DND-41 (cell line): ENCODE data around the gene MAST2.

Experiments used
- ATAC-seq: fragments of 200-7000 bp; cut with Tn5 transposase; 3 replicates; pipeline ENCODE4 v1.9.1; 2021; ENCODE audit warnings: low read depth; ENCODE audit not compliant: insufficient read depth
- DNase-seq: peaks from one replicate; pipeline ENCODE4 v3.0.0-alpha.2; 2020
- H2AFZ ChIP-seq: 2 replicates; pipeline ENCODE4 v1.6.0; 2012; ENCODE audit warnings: low read depth, low read length
- H3K27ac ChIP-seq: 2 replicates; pipeline ENCODE4 v1.5.1; 2012; ENCODE audit warnings: low read length, inconsistent platforms
- H3K27me3 ChIP-seq: fragments of 200-600 bp; sonication (generic); 2 replicates; pipeline ENCODE4 v1.6.0; 2012; ENCODE audit warnings: low read length, mild to moderate bottlenecking, inconsistent platforms; ENCODE audit not compliant: insufficient read depth, poor library complexity
- H3K36me3 ChIP-seq: 2 replicates; pipeline ENCODE4 v1.5.1; 2012; ENCODE audit warnings: low read length, inconsistent platforms; ENCODE audit not compliant: insufficient read depth
- H3K4me1 ChIP-seq: 2 replicates; pipeline ENCODE4 v1.5.1; 2012; ENCODE audit warnings: mild to moderate bottlenecking, low read length; ENCODE audit not compliant: insufficient read depth
- H3K4me2 ChIP-seq: 2 replicates; pipeline ENCODE4 v1.6.0; 2012; ENCODE audit warnings: mild to moderate bottlenecking, moderate library complexity, low read length, inconsistent platforms; ENCODE audit not compliant: insufficient read depth
- H3K4me3 ChIP-seq, 2 experiments: fragments of 200-600 bp in 1 of 2; shearing (Covaris generic) in 1 of 2; 2 replicates each; pipeline ENCODE4 v1.5.1; 2012 to 2016; ENCODE audit warnings: inconsistent platforms in 2 of 2, low read length in 2 of 2, mild to moderate bottlenecking in 2 of 2, low read depth in 1 of 2, moderate library complexity in 1 of 2
- H3K79me2 ChIP-seq: 2 replicates; pipeline ENCODE4 v1.6.0; 2012; ENCODE audit warnings: low read length, inconsistent platforms; ENCODE audit not compliant: insufficient read depth
- H3K9ac ChIP-seq: 2 replicates; pipeline ENCODE4 v1.6.0; 2012; ENCODE audit warnings: low read depth, mild to moderate bottlenecking, inconsistent platforms, low read length, moderate library complexity
- H3K9me3 ChIP-seq: 2 replicates; pipeline ENCODE4 v1.5.1; 2012; ENCODE audit warnings: low read length, moderate library complexity, mild to moderate bottlenecking, inconsistent platforms; ENCODE audit not compliant: insufficient read depth, severe bottlenecking
- H4K20me1 ChIP-seq: 2 replicates; pipeline ENCODE4 v1.6.0; 2012; ENCODE audit warnings: low read length; ENCODE audit not compliant: insufficient read depth
- EZH2 ChIP-seq: IDR thresholded peaks from 3 replicates; pipeline ENCODE4 v1.6.1; 2012; ENCODE audit warnings: borderline replicate concordance, low read depth, mild to moderate bottlenecking, moderate library complexity, low read length, inconsistent platforms; ENCODE audit not compliant: severe bottlenecking
- TF ChIP-seq, protein P1 (sequence below): IDR thresholded peaks from 2 replicates; pipeline ENCODE4 v1.5.1; 2012; ENCODE audit warnings: borderline replicate concordance, low read length, moderate library complexity, mild to moderate bottlenecking; ENCODE audit not compliant: poor library complexity, severe bottlenecking; ENCODE audit errors: extremely low read depth

The MAST2 gene

DNA sequence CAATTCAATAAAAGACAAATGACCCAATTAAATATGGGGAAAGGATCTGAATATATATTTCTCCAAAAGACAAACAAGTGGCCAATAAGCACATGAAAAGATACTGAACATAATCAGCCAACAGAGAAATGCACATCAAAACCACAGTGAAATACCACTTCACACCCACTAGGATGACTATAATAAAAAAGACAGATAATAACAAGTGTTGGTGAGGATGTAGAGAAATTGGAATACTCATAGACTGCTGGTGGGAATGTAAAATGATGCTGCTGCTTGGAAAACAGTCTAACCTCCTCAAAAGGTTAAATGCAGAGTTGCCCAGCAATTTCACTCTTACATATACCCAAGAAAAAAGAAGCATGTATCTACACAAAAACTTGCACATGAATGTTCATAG, 280.2 kb downstream of the MAST2 start:
- no peak overlapping the region for H3K4me2 ChIP-seq
- H3K4me1 ChIP-seq = no peaks in the 10 kb centered on the region
- no peak overlapping the region for H3K9ac ChIP-seq
- TF ChIP-seq, protein P1, sequence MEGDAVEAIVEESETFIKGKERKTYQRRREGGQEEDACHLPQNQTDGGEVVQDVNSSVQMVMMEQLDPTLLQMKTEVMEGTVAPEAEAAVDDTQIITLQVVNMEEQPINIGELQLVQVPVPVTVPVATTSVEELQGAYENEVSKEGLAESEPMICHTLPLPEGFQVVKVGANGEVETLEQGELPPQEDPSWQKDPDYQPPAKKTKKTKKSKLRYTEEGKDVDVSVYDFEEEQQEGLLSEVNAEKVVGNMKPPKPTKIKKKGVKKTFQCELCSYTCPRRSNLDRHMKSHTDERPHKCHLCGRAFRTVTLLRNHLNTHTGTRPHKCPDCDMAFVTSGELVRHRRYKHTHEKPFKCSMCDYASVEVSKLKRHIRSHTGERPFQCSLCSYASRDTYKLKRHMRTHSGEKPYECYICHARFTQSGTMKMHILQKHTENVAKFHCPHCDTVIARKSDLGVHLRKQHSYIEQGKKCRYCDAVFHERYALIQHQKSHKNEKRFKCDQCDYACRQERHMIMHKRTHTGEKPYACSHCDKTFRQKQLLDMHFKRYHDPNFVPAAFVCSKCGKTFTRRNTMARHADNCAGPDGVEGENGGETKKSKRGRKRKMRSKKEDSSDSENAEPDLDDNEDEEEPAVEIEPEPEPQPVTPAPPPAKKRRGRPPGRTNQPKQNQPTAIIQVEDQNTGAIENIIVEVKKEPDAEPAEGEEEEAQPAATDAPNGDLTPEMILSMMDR = no peak
- no peak overlapping the region for H2AFZ ChIP-seq
- ATAC-seq (no peak), DNase-seq (no peak)
- H3K79me2 ChIP-seq = peaks cover 30% of the 10 kb centered on the region
- no peak overlapping the region for H3K4me3 ChIP-seq
- no peak overlapping the region for H3K27ac ChIP-seq
- H4K20me1 ChIP-seq = no peaks in the 10 kb centered on the region
- H3K36me3 ChIP-seq = peaks cover 5% of the 10 kb centered on the region; the same call in 1 of the 2 replicates
- H3K9me3 ChIP-seq = peaks cover 4% of the 10 kb centered on the region
- H3K27me3 ChIP-seq = no peaks in the 10 kb centered on the region

DNA sequence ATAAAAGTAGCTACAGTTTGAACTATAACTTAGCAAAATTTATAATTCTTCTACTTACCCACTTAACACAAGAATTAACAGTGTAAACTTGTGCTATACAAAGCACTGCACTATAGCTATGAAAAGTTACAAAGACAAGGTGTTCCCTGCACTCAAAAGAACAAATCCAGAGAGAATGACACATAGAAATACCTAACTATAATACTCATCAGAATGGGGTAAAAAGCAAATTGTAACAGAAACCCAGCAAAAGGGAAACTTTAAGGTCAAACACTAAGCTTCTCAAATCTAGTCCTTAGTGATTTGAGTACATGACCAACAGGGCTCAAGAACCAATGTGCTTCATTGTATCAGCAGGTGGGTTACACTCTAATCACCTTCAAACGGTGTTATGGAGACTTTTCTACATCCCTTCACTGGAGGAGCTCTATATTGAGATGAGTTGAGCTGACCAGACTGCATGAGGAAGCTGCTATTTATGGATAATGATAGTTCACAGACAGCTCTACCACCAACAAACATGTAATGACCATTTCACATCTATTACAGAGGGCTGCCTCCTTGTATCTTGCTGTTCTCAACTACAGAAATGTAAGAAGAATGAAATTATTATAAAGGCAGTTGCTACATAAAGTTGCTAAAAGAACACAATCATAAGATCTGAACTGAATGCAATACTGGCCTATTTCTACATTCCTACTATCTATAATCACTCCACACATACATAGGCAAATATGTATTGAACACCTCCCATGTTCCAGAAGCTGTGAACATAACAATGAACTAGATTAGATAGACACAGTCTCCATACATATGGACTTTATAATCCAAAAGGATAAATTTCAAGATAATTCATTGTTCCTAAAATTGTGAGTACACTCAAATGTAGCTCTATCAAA, 281.4 kb downstream of the MAST2 start:
- Histone ChIP-seq H3K9ac (no peak overlapping the region), H3K27ac (no peak overlapping the region), H3K4me1 (no peaks in the 10 kb centered on the region), H3K27me3 (no peaks in the 10 kb centered on the region), H3K79me2 (peaks cover 35% of the 10 kb centered on the region), H3K4me2 (no peak overlapping the region), H4K20me1 (no peaks in the 10 kb centered on the region; the same call in 1 of the 2 replicates), H3K4me3 (no peak overlapping the region), H3K9me3 (peaks cover 4% of the 10 kb centered on the region), H2AFZ (no peak overlapping the region), H3K36me3 (peaks cover 5% of the 10 kb centered on the region; the same call in 1 of the 2 replicates)
- ATAC-seq (no peak), DNase-seq (no peak)
- no peak for TF ChIP-seq EZH2
- TF ChIP-seq, protein P1 = no peak
